Subcutaneous abdominal adipose tissue (tissue), 5 donors: ENCODE data around the gene SLCO1B3.
"Not testable (repeated sequence)": the region's sequence is repeated elsewhere in the genome, so short reads cannot be mapped to it uniquely, and the experiment has no call there.

ENCODE experiments used
- H3K27ac ChIP-seq: one replicate; pipeline ENCODE4 v1.7.0; 2013; ENCODE audit warnings: low read depth, mild to moderate bottlenecking, inconsistent platforms, low read length, moderate library complexity
- H3K27me3 ChIP-seq, 5 donors: one replicate each; pipeline ENCODE4 v1.7.0; 2013; ENCODE audit warnings: low read length in 5 of 5, inconsistent platforms in 1 of 5; ENCODE audit not compliant: control insufficient read depth in 5 of 5, insufficient read depth in 4 of 5
- H3K36me3 ChIP-seq, 5 donors: one replicate each; pipeline ENCODE4 v1.7.0; 2013; ENCODE audit warnings: low read length in 5 of 5; ENCODE audit not compliant: control insufficient read depth in 5 of 5, insufficient read depth in 5 of 5
- H3K4me1 ChIP-seq, 5 donors: one replicate each; pipeline ENCODE4 v1.7.0; 2013; ENCODE audit warnings: low read length in 5 of 5, mild to moderate bottlenecking in 3 of 5, moderate library complexity in 1 of 5; ENCODE audit not compliant: control insufficient read depth in 5 of 5, insufficient read depth in 5 of 5
- H3K4me3 ChIP-seq, 5 donors: one replicate each; pipeline ENCODE4 v1.7.0; 2013; ENCODE audit warnings: low read length in 5 of 5, low read depth in 1 of 5
- H3K9ac ChIP-seq, 5 donors: one replicate each; pipeline ENCODE4 v1.7.0; 2013; ENCODE audit warnings: low read length in 5 of 5, mild to moderate bottlenecking in 4 of 5, moderate library complexity in 3 of 5
- H3K9me3 ChIP-seq, 5 donors: one replicate each; pipeline ENCODE4 v1.7.0; 2013; ENCODE audit warnings: low read length in 5 of 5; ENCODE audit not compliant: control insufficient read depth in 5 of 5
- donor health status: healthy.
- donor health status: healthy.
- donor health status: healthy.
- donor health status: healthy.
- donor health status: healthy.

Gene SLCO1B3, protein sequence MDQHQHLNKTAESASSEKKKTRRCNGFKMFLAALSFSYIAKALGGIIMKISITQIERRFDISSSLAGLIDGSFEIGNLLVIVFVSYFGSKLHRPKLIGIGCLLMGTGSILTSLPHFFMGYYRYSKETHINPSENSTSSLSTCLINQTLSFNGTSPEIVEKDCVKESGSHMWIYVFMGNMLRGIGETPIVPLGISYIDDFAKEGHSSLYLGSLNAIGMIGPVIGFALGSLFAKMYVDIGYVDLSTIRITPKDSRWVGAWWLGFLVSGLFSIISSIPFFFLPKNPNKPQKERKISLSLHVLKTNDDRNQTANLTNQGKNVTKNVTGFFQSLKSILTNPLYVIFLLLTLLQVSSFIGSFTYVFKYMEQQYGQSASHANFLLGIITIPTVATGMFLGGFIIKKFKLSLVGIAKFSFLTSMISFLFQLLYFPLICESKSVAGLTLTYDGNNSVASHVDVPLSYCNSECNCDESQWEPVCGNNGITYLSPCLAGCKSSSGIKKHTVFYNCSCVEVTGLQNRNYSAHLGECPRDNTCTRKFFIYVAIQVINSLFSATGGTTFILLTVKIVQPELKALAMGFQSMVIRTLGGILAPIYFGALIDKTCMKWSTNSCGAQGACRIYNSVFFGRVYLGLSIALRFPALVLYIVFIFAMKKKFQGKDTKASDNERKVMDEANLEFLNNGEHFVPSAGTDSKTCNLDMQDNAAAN

DNA sequence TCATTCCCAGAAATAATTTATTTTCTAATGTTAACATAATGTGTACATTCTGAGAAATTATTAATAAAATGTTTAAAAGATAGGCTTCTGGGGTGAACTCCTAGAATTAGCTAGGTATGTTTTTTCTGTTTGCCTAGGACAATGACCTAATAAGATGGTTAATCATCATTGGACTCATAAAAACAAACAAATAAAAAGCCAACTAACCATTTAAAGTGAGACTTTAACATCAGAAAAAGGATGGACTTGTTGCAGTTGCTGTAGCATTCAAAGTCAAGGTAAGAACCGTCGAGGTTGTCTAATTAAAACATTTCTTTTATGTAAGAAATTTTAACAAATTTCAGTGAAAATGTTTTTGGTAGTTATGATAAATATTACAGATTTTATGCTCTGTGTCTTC, at the start of gene SLCO1B3:
Gene SLCO1B3, plus strand, starts transcription at position 219 of the 400 bp plus-strand sequence. CDS start 5,034 bp downstream, outside the sequence.
- Histone ChIP-seq H3K4me3 (no peak within 1 kb of the TSS), H3K4me1 (no peaks in the 10 kb centered on the region), H3K36me3 (no peaks in the 10 kb centered on the region), H3K27me3 (no peaks in the 10 kb centered on the region), H3K9ac (no peak within 1 kb of the TSS), H3K9me3 (no peaks in the 10 kb centered on the region), H3K27ac (no peak within 1 kb of the TSS)

DNA sequence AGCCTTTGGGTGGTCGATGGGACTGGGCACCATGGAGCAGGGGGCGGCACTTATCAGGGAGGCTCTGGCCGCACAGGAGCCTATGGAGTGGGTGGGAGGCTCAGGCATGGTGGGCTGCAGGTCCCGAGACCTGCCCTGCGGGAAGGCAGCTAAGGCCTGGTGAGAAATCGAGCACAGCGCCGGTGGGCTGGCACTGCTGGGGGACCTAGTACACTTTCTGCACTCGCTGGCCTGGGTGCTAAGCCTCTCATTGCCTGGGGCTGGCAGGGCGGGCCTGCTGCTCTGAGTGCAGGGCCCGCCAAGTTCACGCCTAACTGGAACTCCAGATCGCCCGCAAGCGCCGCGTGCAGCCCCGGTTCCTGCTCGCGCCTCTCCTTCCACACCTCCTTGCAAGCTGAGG, 33.1 kb upstream of the SLCO1B3 start:
- Histone ChIP-seq H3K4me1 (peaks cover 0 to 10% (median 0%) of the 10 kb centered on the region in 5 donors), H3K27ac (no peak overlapping the region), H3K9me3 (no peaks in the 10 kb centered on the region), H3K9ac (no peak overlapping the region), H3K4me3 (no peak overlapping the region), H3K36me3 (no peaks in the 10 kb centered on the region), H3K27me3 (no peaks in the 10 kb centered on the region)

DNA sequence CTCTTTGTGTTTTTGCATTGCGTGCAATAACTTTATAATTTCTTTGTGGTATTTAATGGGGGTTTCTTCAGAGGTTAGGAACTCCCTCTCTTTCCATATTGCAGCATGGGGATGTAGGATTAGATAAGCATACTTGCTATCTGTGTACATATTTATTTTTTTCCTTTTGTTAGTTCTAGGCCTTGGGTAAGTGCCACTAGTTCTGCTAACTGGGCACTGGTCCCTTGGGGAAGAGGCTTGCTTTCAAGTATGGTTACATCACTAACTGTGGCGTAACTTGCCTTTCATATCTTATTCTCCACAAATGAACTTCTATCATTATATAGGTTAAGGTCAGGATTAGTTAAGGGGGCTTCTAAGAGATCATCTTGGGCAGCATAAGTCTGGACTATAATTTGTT, 31.5 kb upstream of the SLCO1B3 start:
- H3K9me3 ChIP-seq, result no peaks in the 10 kb centered on the region
- no peak overlapping the region for H3K27ac ChIP-seq
- no peak overlapping the region for H3K9ac ChIP-seq
- no peaks in the 10 kb centered on the region for H3K36me3 ChIP-seq
- no peaks in the 10 kb centered on the region for H3K27me3 ChIP-seq
- H3K4me3 ChIP-seq, result no peak overlapping the region
- peaks cover 0 to 10% (median 0%) of the 10 kb centered on the region in 5 donors for H3K4me1 ChIP-seq

DNA sequence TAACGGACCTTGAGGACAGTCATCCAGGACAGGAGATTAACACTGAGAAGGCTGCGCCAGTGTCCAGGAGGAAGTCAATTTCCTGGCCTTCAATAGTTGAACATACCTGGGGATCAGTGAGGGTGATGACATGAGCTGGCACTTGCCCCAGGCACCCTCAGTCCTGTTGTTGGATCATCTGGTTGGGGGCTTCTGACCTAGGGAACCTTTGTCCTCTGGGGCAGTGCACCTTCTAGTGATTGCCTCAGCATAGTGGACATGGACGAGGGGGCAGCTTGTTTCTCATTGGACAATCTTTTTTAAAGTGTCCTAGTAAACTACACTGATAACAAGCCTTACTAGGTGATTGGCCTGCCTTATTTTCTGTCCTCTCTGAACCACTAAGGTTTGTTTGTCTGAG, 30.5 kb upstream of the SLCO1B3 start:
- H3K27me3 ChIP-seq, H3K4me3 ChIP-seq, H3K9ac ChIP-seq, H3K27ac ChIP-seq, H3K9me3 ChIP-seq, H3K36me3 ChIP-seq: not testable (repeated sequence)
- H3K4me1 ChIP-seq, result peaks cover 0 to 10% (median 0%) of the 10 kb centered on the region in 5 donors

DNA sequence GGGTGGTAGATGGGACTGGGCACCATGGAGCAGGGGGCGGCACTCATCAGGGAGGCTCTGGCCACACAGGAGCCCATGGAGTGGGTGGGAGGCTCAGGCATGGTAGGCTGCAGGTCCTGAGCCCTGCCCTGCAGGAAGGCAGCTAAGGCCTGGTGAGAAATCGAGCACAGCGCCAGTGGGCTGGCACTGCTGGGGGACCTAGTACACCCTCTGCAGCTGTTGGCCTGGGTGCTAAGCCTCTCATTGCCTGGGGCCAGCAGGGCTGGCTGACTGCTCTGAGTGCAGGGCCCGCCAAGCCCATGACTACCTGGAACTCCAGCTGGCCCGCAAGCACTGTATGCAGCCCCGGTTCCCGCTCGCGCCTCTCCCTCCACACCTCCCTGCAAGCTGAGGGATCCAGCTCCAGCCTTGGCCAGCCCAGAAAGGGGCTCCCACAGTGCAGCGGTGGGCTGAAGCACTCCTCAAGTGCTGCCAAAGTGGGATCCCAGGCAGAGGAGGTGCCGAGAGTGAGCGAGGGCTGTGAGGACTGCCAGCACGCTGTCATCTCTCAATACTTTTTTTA, 26.6 kb upstream of the SLCO1B3 start:
- not testable (repeated sequence) for H3K27ac ChIP-seq, H3K4me3 ChIP-seq, H3K4me1 ChIP-seq, H3K9ac ChIP-seq, H3K9me3 ChIP-seq, H3K27me3 ChIP-seq, H3K36me3 ChIP-seq

DNA sequence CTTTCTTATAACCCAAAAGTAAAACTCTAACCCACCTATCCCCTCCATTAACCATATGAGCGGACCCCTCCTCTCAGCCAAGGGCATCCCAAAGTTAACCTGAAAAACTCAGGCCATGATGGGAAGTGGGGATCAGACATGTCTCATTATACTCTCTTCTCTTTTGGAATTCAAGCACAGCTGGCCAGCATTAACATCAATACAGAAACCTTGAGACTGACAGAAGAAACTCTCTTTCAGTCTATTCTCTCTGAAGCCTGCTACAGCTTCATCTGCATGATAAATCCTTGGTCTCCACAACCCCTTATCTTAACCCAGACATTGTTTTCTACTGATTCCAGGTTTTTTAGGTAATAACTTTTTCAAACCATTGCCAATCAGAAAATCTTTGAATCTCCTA, 17.5 kb upstream of the SLCO1B3 start:
- H3K36me3 ChIP-seq, result no peaks in the 10 kb centered on the region
- no peak overlapping the region for H3K27ac ChIP-seq
- no peak overlapping the region for H3K9ac ChIP-seq
- H3K4me3 ChIP-seq, result no peak overlapping the region
- peaks cover 0 to 2% (median 0%) of the 10 kb centered on the region in 5 donors for H3K9me3 ChIP-seq
- H3K4me1 ChIP-seq, result no peaks in the 10 kb centered on the region
- no peaks in the 10 kb centered on the region for H3K27me3 ChIP-seq

DNA sequence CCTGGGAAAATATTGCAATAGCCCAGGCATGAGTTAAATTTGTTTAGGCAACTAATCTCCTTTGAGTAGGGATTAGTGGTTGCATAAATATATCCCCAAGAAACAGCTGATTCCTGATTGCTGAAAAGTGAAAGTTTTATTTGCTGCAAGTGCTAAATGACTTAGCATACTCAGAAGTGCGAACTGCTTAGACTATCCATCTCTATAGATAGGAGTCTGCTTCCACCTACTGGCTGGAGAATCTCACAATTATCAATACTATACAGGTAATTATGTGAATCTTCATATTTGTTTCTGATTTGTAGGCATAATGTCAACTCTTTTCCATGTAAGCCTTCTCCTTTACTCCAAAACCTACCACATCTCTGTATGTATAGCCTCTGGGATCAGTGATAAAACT, 12.0 kb upstream of the SLCO1B3 start:
- Histone ChIP-seq H3K9me3 (no peaks in the 10 kb centered on the region), H3K27ac (no peak overlapping the region)

DNA sequence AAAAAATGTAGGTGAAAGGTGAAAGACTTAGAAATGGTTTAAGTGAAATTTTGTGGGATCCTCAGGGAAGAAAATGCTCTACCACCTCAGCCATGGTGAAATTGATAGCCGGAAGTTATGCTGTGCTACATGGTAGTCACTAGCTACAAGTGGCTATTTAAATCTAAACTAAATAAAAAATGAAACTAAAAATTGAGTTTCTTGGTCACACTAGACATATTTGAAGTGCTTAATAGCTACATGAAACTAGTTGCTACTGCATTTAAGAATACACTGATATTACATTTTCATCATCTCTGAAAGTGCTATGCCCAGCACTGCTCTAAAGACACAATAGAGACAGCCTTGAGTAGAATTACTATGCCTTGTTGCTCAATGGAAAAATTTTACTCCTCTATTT, 10.3 kb upstream of the SLCO1B3 start:
- no peak overlapping the region for H3K4me3 ChIP-seq
- no peak overlapping the region for H3K9ac ChIP-seq
- H3K27ac ChIP-seq, result no peak overlapping the region
- H3K36me3 ChIP-seq, result no peaks in the 10 kb centered on the region
- no peaks in the 10 kb centered on the region for H3K27me3 ChIP-seq
- no peaks in the 10 kb centered on the region for H3K9me3 ChIP-seq
- H3K4me1 ChIP-seq, result peaks cover 0 to 12% (median 0%) of the 10 kb centered on the region in 5 donors

More for the DNA sequence above, 12.0 kb upstream of the SLCO1B3 start:
- Histone ChIP-seq H3K9ac (no peak overlapping the region), H3K4me1 (peaks cover 0 to 12% (median 0%) of the 10 kb centered on the region in 5 donors), H3K4me3 (no peak overlapping the region), H3K36me3 (no peaks in the 10 kb centered on the region), H3K27me3 (no peaks in the 10 kb centered on the region)

DNA sequence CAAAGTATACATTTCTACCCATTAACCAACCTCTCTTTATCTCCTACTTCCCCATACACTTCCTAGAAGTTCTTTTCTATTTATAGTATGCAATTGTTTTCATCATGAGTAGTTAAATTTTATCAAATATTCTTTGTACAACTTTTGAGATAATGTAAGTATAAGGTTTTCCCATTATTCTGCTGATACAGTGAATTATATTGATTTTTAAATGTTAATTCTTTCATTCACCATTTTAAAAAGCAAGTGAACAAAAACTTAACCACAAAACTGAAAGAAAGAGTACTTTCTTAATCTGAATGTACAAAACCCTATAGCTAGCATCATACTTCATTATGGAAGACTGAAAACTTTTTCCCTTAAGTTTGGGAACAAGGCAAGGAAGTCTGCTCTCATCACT, 9.5 kb upstream of the SLCO1B3 start:
- no peaks in the 10 kb centered on the region for H3K9me3 ChIP-seq
- no peaks in the 10 kb centered on the region for H3K27me3 ChIP-seq
- H3K36me3 ChIP-seq, result no peaks in the 10 kb centered on the region
- no peak overlapping the region for H3K4me3 ChIP-seq
- no peak overlapping the region for H3K9ac ChIP-seq
- H3K27ac ChIP-seq, result no peak overlapping the region
- H3K4me1 ChIP-seq, result peaks cover 0 to 12% (median 0%) of the 10 kb centered on the region in 5 donors

DNA sequence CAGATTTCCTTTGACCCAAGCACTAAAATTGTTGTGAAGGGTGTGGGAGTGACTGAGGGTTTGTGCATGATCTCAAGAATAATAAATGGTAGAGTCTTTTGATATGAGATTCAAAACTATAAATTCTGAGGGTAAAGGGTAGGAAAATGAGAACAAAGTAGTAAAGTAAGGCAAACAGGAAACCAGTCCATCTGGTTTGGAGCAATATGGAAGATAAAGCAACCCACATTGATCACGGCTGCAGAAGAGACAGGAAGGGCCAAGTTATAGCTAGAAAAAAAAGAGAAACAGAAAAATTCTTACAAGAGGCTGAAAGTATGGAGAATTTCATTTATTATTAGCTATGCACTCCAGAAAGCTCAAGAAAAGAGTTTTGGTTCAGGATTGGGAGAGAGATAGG, 4.6 kb upstream of the SLCO1B3 start:
- no peaks in the 10 kb centered on the region for H3K9me3 ChIP-seq
- H3K36me3 ChIP-seq, result no peaks in the 10 kb centered on the region
- no peak overlapping the region for H3K27ac ChIP-seq
- H3K27me3 ChIP-seq, result no peaks in the 10 kb centered on the region
- no peak overlapping the region for H3K9ac ChIP-seq
- H3K4me1 ChIP-seq, result no peaks in the 10 kb centered on the region
- H3K4me3 ChIP-seq, result no peak overlapping the region
